ENCODE measurements around the gene UNC5B. TPM values are rescaled to one million over a fixed set of nuclear protein-coding genes. Genes with fewer than 3 reads are reported as not detected.

The UNC5B gene
- total and polyA plus RNA-seq, 2 experiments from 2014 or later = 12.7 to 15.5 TPM

- Histone ChIP-seq H3K36me3 (replicated peaks; ENCODE audit: insufficient read depth, low read depth) (no peaks in the 10 kb centered on the region), H3K79me2 (no peaks in the 10 kb centered on the region), H3K4me1 (ENCODE audit: insufficient read depth) (peaks cover 7% of the 10 kb centered on the region), H3K4me2 (no peak overlapping the region), H3K27me3 (no peaks in the 10 kb centered on the region), H2AFZ (no peak overlapping the region), H3K4me3 (no peak overlapping the region), H4K20me1 (ENCODE audit: insufficient read depth, poor library complexity, severe bottlenecking) (no peaks in the 10 kb centered on the region), H3K9me2 (replicated peaks; ENCODE audit: insufficient read depth) (no peaks in the 10 kb centered on the region), H3K27ac (no peak overlapping the region), H3K9me3 (ENCODE audit: low read depth) (no peaks in the 10 kb centered on the region)
- TF ChIP-seq CTCF (IDR thresholded peaks at IDR 0.05; ENCODE audit: poor library complexity) (no peak), EZH2phosphoT487 (IDR thresholded peaks at IDR 0.05; ENCODE audit: low read depth, severe bottlenecking, unreplicated experiment) (no peak), EZH2 (IDR thresholded peaks at IDR 0.05; ENCODE audit: borderline replicate concordance) (no peak)
- WGBS (ENCODE audit: low lambda C conversion rate, missing lambda C conversion rate) = 89% methylated on average over 11 of the region's 11 CpGs
- no peak for DNase-seq (ENCODE audit: low spot score)
Measured at GRCh38 chr10:71274901-71275796, 62.8 kb downstream of the UNC5B start.

GRCh38 chr10:71276873-71277272 is 64.5 kb downstream of the UNC5B start:
- Histone ChIP-seq H3K9me2 (replicated peaks; ENCODE audit: insufficient read depth) (no peaks in the 10 kb centered on the region), H3K9me3 (ENCODE audit: low read depth) (no peaks in the 10 kb centered on the region), H3K27me3 (no peaks in the 10 kb centered on the region), H3K79me2 (no peaks in the 10 kb centered on the region), H3K4me2 (no peak overlapping the region), H4K20me1 (ENCODE audit: insufficient read depth, poor library complexity, severe bottlenecking) (no peaks in the 10 kb centered on the region), H3K27ac (no peak overlapping the region), H3K4me3 (no peak overlapping the region), H3K36me3 (replicated peaks; ENCODE audit: insufficient read depth, low read depth) (no peaks in the 10 kb centered on the region), H3K4me1 (ENCODE audit: insufficient read depth) (peaks cover 7% of the 10 kb centered on the region), H2AFZ (no peak overlapping the region)
- no peak for DNase-seq (ENCODE audit: low spot score)
- WGBS (ENCODE audit: low lambda C conversion rate, missing lambda C conversion rate) = 76% methylated on average over 9 of the region's 9 CpGs
- TF ChIP-seq EZH2phosphoT487 (IDR thresholded peaks at IDR 0.05; ENCODE audit: low read depth, severe bottlenecking, unreplicated experiment) = no peak

- no peak for TF ChIP-seq EZH2phosphoT487 (IDR thresholded peaks at IDR 0.05; ENCODE audit: low read depth, severe bottlenecking, unreplicated experiment)
- TF ChIP-seq EZH2 (IDR thresholded peaks at IDR 0.05; ENCODE audit: borderline replicate concordance) = no peak
- TF ChIP-seq CTCF (IDR thresholded peaks at IDR 0.05; ENCODE audit: poor library complexity) = no peak
- H3K27ac ChIP-seq = no peak overlapping the region
- no peaks in the 10 kb centered on the region for H3K9me3 ChIP-seq (ENCODE audit: low read depth)
- 92% methylated on average over 11 of the region's 11 CpGs for WGBS (ENCODE audit: low lambda C conversion rate, missing lambda C conversion rate)
- DNase-seq (ENCODE audit: low spot score) = no peak
- no peak overlapping the region for H3K4me3 ChIP-seq
- no peaks in the 10 kb centered on the region for H4K20me1 ChIP-seq (ENCODE audit: insufficient read depth, poor library complexity, severe bottlenecking)
- H3K79me2 ChIP-seq = no peaks in the 10 kb centered on the region
- no peak overlapping the region for H2AFZ ChIP-seq
- no peaks in the 10 kb centered on the region for H3K27me3 ChIP-seq
- H3K9me2 ChIP-seq (replicated peaks; ENCODE audit: insufficient read depth) = no peaks in the 10 kb centered on the region
- H3K36me3 ChIP-seq (replicated peaks; ENCODE audit: insufficient read depth, low read depth) = no peaks in the 10 kb centered on the region
- peaks cover 7% of the 10 kb centered on the region for H3K4me1 ChIP-seq (ENCODE audit: insufficient read depth)
- H3K4me2 ChIP-seq = no peak overlapping the region
Measured at GRCh38 chr10:71277914-71278665, 65.7 kb downstream of the UNC5B start.
